HL-60 (cell line): Measurements from ENCODE around the gene SLC35F3.

Experiments
- DNase-seq, 2 experiments: peaks; one replicate each; pipeline ENCODE4 v3.0.0-alpha.2; 2010 to 2020; ENCODE audit warnings: low read depth in 1 of 2, low spot score in 1 of 2
- H3K27ac ChIP-seq: fragments of 250-450 bp; sonication (Bioruptor Pico); replicated peaks from 2 replicates; pipeline ENCODE4 v1.5.1; 2020; ENCODE audit warnings: mild to moderate bottlenecking, moderate library complexity
- H3K27me3 ChIP-seq: fragments of 250-450 bp; sonication (Bioruptor Pico); 2 replicates; pipeline ENCODE4 v1.5.1; 2021; ENCODE audit warnings: mild to moderate bottlenecking, moderate library complexity; ENCODE audit not compliant: insufficient read depth, poor library complexity, severe bottlenecking
- H3K4me3 ChIP-seq: replicated peaks from 2 replicates; pipeline ENCODE4 v1.5.1; 2011; ENCODE audit warnings: mild to moderate bottlenecking, control low read depth, low read length; ENCODE audit not compliant: insufficient read depth
- CTCF ChIP-seq: IDR thresholded peaks from one replicate; pipeline ENCODE4 v1.5.1; 2011; ENCODE audit warnings: low read length, control low read depth, inconsistent platforms; ENCODE audit not compliant: insufficient read depth
- GABPA ChIP-seq: IDR thresholded peaks from 2 replicates; pipeline ENCODE4 v1.6.1; 2012; ENCODE audit warnings: low read depth
- POLR2AphosphoS5 ChIP-seq: IDR thresholded peaks from 2 replicates; pipeline ENCODE4 v1.6.1; 2012; ENCODE audit warnings: low read depth
- REST ChIP-seq: IDR thresholded peaks from 2 replicates; pipeline ENCODE4 v1.6.1; 2012; ENCODE audit warnings: low read depth; ENCODE audit not compliant: insufficient replicate concordance
- SPI1 ChIP-seq: IDR thresholded peaks from 2 replicates; pipeline ENCODE4 v1.6.1; 2012; ENCODE audit warnings: low read depth, mild to moderate bottlenecking, borderline replicate concordance

SLC35F3 gene

GRCh38 chr1:234102583-234102982, 198.1 kb downstream of the SLC35F3 start:
- no peak overlapping the region for H3K27ac ChIP-seq
- no peak for TF ChIP-seq POLR2AphosphoS5
- no peak for TF ChIP-seq REST
- no peak for TF ChIP-seq GABPA
- no peak for TF ChIP-seq CTCF
- no peak for TF ChIP-seq SPI1
- peak in 1 of 2 experiments; percentile 28 for DNase-seq
- no peak overlapping the region for H3K4me3 ChIP-seq
- H3K27me3 ChIP-seq: no peaks in the 10 kb centered on the region

- Histone ChIP-seq H3K4me3 (no peak overlapping the region), H3K27me3 (no peaks in the 10 kb centered on the region), H3K27ac (no peak overlapping the region)
- DNase-seq: no peak
- TF ChIP-seq SPI1 (no peak), POLR2AphosphoS5 (no peak), REST (no peak), GABPA (no peak)
Measured at GRCh38 chr1:234103198-234103597, 198.7 kb downstream of the SLC35F3 start.

- H3K27ac ChIP-seq: no peak overlapping the region
- no peaks in the 10 kb centered on the region for H3K27me3 ChIP-seq
- no peak for TF ChIP-seq CTCF
- TF ChIP-seq POLR2AphosphoS5: no peak
- TF ChIP-seq GABPA: no peak
- no peak for TF ChIP-seq REST
- no peak for TF ChIP-seq SPI1
- no peak for DNase-seq
- H3K4me3 ChIP-seq: no peak overlapping the region
Measured at GRCh38 chr1:234106032-234106431, 201.6 kb downstream of the SLC35F3 start.
